ENCODE data around the gene LRRC4C. TPM values are rescaled to one million over a fixed set of nuclear protein-coding genes. Genes with fewer than 3 reads are reported as not detected.
"Not testable (repeated sequence)": the region's sequence is repeated elsewhere in the genome, so short reads cannot be mapped to it uniquely, and the experiment has no call there.

The LRRC4C gene
- total and polyA plus RNA-seq, 5 donors: 1.0 to 2.7 (median 2.0) TPM

- WGBS: 77% methylated on average over 3 of the region's 3 CpGs
- no peaks in the 10 kb centered on the region for H3K4me1 ChIP-seq (ENCODE audit: control insufficient read depth, insufficient read depth, low read length)
- no peaks in the 10 kb centered on the region for H3K27me3 ChIP-seq (ENCODE audit: control insufficient read depth, insufficient read depth)
- no peak for DNase-seq
- H3K9me3 ChIP-seq (ENCODE audit: control insufficient read depth, low read length): no peaks in the 10 kb centered on the region
- intact Hi-C loops (cut with DNase I): no loop called here
- no peak overlapping the region for H3K27ac ChIP-seq (ENCODE audit: low read length)
- no peak overlapping the region for H3K4me3 ChIP-seq (ENCODE audit: low read length)
- ATAC-seq: no peak
Measured at GRCh38 chr11:40974186-40974795, 485.2 kb downstream of the LRRC4C start.

DNA sequence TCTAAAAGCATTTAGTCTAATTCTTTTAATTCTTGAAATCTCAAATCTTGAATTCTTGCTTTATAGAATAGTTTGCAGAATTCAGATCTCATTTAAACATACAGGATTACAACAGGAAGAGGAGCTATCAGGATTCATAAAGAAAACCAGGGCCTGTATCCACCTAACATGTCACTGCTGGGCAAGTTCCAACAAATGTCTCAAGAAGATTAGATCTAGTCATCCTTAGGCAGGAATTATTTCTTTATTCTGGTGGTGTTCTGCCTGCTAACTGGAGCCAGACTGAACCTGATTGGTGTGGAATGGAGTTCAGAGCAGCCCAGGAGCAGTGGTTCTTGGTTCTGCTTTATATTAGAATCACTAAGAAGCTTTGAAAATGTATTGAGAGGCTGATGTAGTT, 500.7 kb downstream of the LRRC4C start:
- no peaks in the 10 kb centered on the region for H3K9me3 ChIP-seq (ENCODE audit: control insufficient read depth, low read length)
- no peaks in the 10 kb centered on the region for H3K4me1 ChIP-seq (ENCODE audit: control insufficient read depth, insufficient read depth, low read length)
- no peak overlapping the region for H3K4me3 ChIP-seq (ENCODE audit: low read length)
- DNase-seq: no peak
- no peak overlapping the region for H3K27ac ChIP-seq (ENCODE audit: low read length)
- intact Hi-C loops (cut with DNase I): no loop called here
- no peaks in the 10 kb centered on the region for H3K27me3 ChIP-seq (ENCODE audit: control insufficient read depth, insufficient read depth)
- ATAC-seq: no peak

DNA sequence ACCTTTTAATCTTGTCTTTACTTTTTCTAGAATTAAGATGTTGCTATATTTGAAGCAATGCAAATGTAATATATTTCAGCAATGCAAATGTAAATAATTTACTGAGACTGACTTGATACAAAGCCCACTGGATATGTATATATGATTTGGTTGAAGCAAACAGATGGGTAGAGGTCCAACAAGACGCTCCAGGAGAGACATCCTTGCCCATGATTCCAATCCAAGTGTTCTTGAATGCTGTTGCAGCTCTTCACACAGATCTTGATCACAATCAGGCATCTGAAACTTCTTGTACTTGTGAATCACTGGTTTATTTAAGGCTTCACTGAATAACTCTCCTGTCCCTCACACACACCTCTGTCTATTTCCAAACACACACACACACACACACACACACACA, 507.0 kb downstream of the LRRC4C start:
- WGBS: 76% methylated on average over 1 of the region's 1 CpG
- Histone ChIP-seq H3K9me3 (ENCODE audit: control insufficient read depth, low read length) (no peaks in the 10 kb centered on the region), H3K27me3 (ENCODE audit: control insufficient read depth, insufficient read depth) (no peaks in the 10 kb centered on the region), H3K27ac (ENCODE audit: low read length) (no peak overlapping the region), H3K4me1 (ENCODE audit: control insufficient read depth, insufficient read depth, low read length) (no peaks in the 10 kb centered on the region), H3K4me3 (ENCODE audit: low read length) (no peak overlapping the region)
- ATAC-seq: no peak
- no peak for DNase-seq
- intact Hi-C loops (cut with DNase I): no loop called here

- WGBS: 34% methylated on average over 4 of the region's 4 CpGs
- Histone ChIP-seq H3K27me3 (ENCODE audit: control insufficient read depth, insufficient read depth) (no peaks in the 10 kb centered on the region), H3K9me3 (ENCODE audit: control insufficient read depth, low read length) (no peaks in the 10 kb centered on the region), H3K27ac (ENCODE audit: low read length) (no peak overlapping the region), H3K4me1 (ENCODE audit: control insufficient read depth, insufficient read depth, low read length) (no peaks in the 10 kb centered on the region), H3K4me3 (ENCODE audit: low read length) (no peak overlapping the region)
- no peak for DNase-seq
- no peak for ATAC-seq
- intact Hi-C loops (cut with DNase I): no loop called here
Measured at GRCh38 chr11:40938002-40938401, 521.5 kb downstream of the LRRC4C start.

GRCh38 chr11:40924915-40925314, 534.5 kb downstream of the LRRC4C start:
- DNase-seq (no peak), ATAC-seq (no peak)
- Histone ChIP-seq H3K27ac (ENCODE audit: low read length) (no peak overlapping the region), H3K27me3 (ENCODE audit: control insufficient read depth, insufficient read depth) (no peaks in the 10 kb centered on the region), H3K4me3 (ENCODE audit: low read length) (no peak overlapping the region), H3K4me1 (ENCODE audit: control insufficient read depth, insufficient read depth, low read length) (no peaks in the 10 kb centered on the region), H3K9me3 (ENCODE audit: control insufficient read depth, low read length) (no peaks in the 10 kb centered on the region)
- 73% methylated on average over 2 of the region's 2 CpGs for WGBS
- intact Hi-C loops (cut with DNase I): no loop called here

- DNase-seq: no peak
- Histone ChIP-seq H3K4me1 (ENCODE audit: control insufficient read depth, insufficient read depth, low read length) (no peaks in the 10 kb centered on the region), H3K27me3 (ENCODE audit: control insufficient read depth, insufficient read depth) (no peaks in the 10 kb centered on the region), H3K4me3 (ENCODE audit: low read length) (no peak overlapping the region), H3K9me3 (ENCODE audit: control insufficient read depth, low read length) (no peaks in the 10 kb centered on the region), H3K27ac (ENCODE audit: low read length) (no peak overlapping the region)
- intact Hi-C loops (cut with DNase I): no loop called here
- ATAC-seq: no peak
Measured at GRCh38 chr11:40921246-40921645, 538.2 kb downstream of the LRRC4C start.

DNA sequence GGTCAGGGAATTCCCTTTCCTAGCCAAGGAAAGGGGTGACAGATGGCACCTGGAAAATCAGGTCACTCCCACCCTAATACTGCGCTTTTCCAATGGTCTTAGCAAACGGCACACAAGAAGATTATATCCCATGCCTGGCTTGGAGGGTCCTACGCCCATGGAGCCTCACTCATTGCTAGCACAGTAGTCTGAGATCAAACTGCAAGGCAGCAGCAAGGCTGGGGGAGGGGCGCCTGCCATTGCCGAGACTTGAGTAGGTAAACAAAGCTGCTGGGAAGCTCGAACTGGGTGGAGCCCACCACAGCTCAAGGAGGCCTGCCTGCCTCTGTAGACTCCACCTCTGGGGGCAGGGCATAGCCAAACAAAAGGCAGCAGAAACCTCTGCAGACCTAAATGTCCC, 548.7 kb downstream of the LRRC4C start:
- H3K9me3 ChIP-seq (ENCODE audit: control insufficient read depth, low read length); H3K27ac ChIP-seq (ENCODE audit: low read length); H3K4me3 ChIP-seq (ENCODE audit: low read length); ATAC-seq; H3K4me1 ChIP-seq (ENCODE audit: control insufficient read depth, insufficient read depth, low read length); H3K27me3 ChIP-seq (ENCODE audit: control insufficient read depth, insufficient read depth); intact Hi-C loops (cut with DNase I): not testable (repeated sequence)
- DNase-seq: peak in 1 of 3 donors; percentile 31
- WGBS: 86% methylated on average over 6 of the region's 6 CpGs

DNA sequence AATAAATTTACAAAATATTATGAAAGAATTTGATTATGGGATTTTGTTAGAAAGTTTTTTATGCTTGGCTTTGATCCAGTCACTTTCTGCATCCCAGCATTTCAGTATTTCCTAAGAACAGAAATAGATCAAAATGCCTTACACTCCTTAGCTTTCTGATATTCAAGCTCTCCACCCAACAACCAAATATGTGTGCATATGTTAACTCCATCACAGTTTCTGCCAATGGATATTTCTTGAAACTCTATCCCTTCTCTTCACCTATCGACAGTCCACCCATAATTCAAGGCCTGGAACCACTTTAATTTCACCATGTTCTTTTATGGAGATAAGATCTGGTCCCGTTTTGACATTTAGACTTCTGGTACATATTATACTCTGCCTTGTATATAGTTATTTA, 565.0 kb downstream of the LRRC4C start:
- no peak overlapping the region for H3K4me3 ChIP-seq (ENCODE audit: low read length)
- no peak for ATAC-seq
- no peaks in the 10 kb centered on the region for H3K9me3 ChIP-seq (ENCODE audit: control insufficient read depth, low read length)
- no peak for DNase-seq
- 75% methylated on average over 2 of the region's 2 CpGs for WGBS
- H3K27ac ChIP-seq (ENCODE audit: low read length): no peak overlapping the region
- intact Hi-C loops (cut with DNase I): no loop called here
- H3K27me3 ChIP-seq (ENCODE audit: control insufficient read depth, insufficient read depth): no peaks in the 10 kb centered on the region
- no peaks in the 10 kb centered on the region for H3K4me1 ChIP-seq (ENCODE audit: control insufficient read depth, insufficient read depth, low read length)

DNA sequence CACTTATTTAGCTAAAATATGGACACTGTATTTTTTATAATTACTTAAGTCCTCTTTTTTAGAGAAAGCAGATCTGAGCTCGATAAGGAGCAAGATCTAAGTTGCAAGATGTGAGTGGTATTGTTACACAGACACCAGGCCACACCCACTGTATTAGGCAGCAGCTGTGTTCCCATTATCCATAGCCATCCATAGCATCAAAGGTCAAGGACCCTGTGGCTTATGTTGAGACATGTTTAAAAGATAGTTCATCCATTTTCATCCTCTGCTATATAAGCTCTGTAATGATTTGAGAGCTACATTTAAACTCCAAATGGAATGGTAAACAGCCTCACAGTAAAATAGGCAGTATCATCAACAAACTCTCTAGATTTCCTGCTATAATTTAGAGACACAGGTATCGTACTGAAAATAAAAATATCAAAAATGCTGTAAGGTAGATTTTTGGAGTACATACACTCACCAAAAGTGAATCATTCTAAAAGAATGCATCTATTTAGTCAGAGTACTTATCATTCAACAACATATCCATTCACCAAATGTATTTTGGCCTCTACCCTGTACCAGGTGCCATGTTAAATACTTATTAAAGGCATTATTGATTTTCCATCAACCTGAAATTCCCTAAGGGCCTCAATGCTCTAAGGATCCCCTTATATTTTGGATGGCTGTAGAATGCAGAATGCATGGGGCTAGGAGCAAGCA, 574.0 kb downstream of the LRRC4C start:
- H3K4me3 ChIP-seq (ENCODE audit: low read length): no peak overlapping the region
- intact Hi-C loops (cut with DNase I): no loop called here
- H3K9me3 ChIP-seq (ENCODE audit: control insufficient read depth, low read length): no peaks in the 10 kb centered on the region
- H3K27me3 ChIP-seq (ENCODE audit: control insufficient read depth, insufficient read depth): no peaks in the 10 kb centered on the region
- no peak for DNase-seq
- no peaks in the 10 kb centered on the region for H3K4me1 ChIP-seq (ENCODE audit: control insufficient read depth, insufficient read depth, low read length)
- ATAC-seq: no peak
- no peak overlapping the region for H3K27ac ChIP-seq (ENCODE audit: low read length)
- 63% methylated on average over 2 of the region's 2 CpGs for WGBS

DNA sequence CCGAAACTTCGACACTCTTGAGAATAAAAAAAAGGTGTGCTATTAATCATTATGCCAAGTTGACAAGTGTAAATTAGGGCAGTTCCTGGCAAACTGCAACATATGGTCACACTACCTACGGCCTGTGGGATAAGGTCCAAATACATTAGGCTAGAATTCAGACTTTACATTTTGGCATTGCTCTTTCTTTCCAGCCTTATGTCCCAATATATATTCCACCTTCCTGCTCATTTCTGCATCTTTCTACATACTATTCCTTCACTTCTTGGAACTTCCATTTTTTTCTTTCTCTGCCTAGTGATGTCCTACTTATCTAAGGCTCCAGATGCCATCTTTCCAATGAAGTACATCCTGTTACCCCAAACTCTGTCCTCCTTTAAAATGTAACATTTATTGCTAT, 577.2 kb downstream of the LRRC4C start:
- no peak for ATAC-seq
- DNase-seq: no peak
- Histone ChIP-seq H3K27ac (ENCODE audit: low read length) (no peak overlapping the region), H3K4me3 (ENCODE audit: low read length) (no peak overlapping the region), H3K4me1 (ENCODE audit: control insufficient read depth, insufficient read depth, low read length) (no peaks in the 10 kb centered on the region), H3K27me3 (ENCODE audit: control insufficient read depth, insufficient read depth) (no peaks in the 10 kb centered on the region), H3K9me3 (ENCODE audit: control insufficient read depth, low read length) (no peaks in the 10 kb centered on the region)
- 73% methylated on average over 3 of the region's 3 CpGs for WGBS
- intact Hi-C loops (cut with DNase I): no loop called here

GRCh38 chr11:40879911-40880310, 579.5 kb downstream of the LRRC4C start:
- ATAC-seq (no peak), DNase-seq (no peak)
- Histone ChIP-seq H3K27ac (ENCODE audit: low read length) (no peak overlapping the region), H3K4me3 (ENCODE audit: low read length) (no peak overlapping the region), H3K9me3 (ENCODE audit: control insufficient read depth, low read length) (no peaks in the 10 kb centered on the region), H3K4me1 (ENCODE audit: control insufficient read depth, insufficient read depth, low read length) (no peaks in the 10 kb centered on the region), H3K27me3 (ENCODE audit: control insufficient read depth, insufficient read depth) (no peaks in the 10 kb centered on the region)
- intact Hi-C loops (cut with DNase I): no loop called here
- 85% methylated on average over 6 of the region's 6 CpGs for WGBS

DNA sequence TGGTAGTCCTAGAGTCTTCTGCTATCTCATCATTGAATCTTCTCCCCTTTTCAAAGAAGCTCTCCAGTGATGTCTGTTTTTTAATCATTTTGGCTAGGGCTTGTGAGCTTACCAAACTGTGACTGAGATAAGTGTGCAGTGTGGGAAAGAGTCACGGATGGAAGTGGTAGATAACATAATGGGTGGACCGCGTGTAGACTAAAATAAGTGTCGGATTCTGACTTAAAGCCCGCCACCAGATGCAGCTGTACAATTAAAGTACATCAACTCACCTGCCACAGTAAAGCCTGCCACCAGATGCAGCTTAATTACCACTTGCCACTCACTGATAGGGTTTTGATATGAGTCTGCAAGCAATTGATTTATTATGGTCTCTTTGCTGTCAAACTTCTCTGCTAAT, 581.5 kb downstream of the LRRC4C start:
- intact Hi-C loops (cut with DNase I): no loop called here
- Histone ChIP-seq H3K27ac (ENCODE audit: low read length) (no peak overlapping the region), H3K4me3 (ENCODE audit: low read length) (no peak overlapping the region), H3K4me1 (ENCODE audit: control insufficient read depth, insufficient read depth, low read length) (no peaks in the 10 kb centered on the region), H3K9me3 (ENCODE audit: control insufficient read depth, low read length) (no peaks in the 10 kb centered on the region), H3K27me3 (ENCODE audit: control insufficient read depth, insufficient read depth) (no peaks in the 10 kb centered on the region)
- 70% methylated on average over 5 of the region's 5 CpGs for WGBS
- no peak for ATAC-seq
- no peak for DNase-seq

Data from right cardiac atrium (tissue), 5 donors.